GM12865 (cell line): ENCODE data around the gene GLRX5.

Source experiments
- DNase-seq: peaks from one replicate; pipeline ENCODE4 v3.0.0; 2010; ENCODE audit warnings: low read depth
- H3K4me3 ChIP-seq: 2 replicates; pipeline ENCODE4 v1.5.1; 2011; ENCODE audit warnings: mild to moderate bottlenecking, low read depth, low read length, control low read depth
- CTCF ChIP-seq: IDR thresholded peaks from 2 replicates; pipeline ENCODE4 v1.5.1; 2011; ENCODE audit warnings: low read length, control low read depth, low read depth, inconsistent platforms; ENCODE audit not compliant: insufficient read depth; ENCODE audit errors: missing control alignments

GLRX5 gene

GRCh38 chr14:95523051-95523814 is 11.6 kb upstream of the GLRX5 start:
- no peak for DNase-seq
- no peak overlapping the region for H3K4me3 ChIP-seq
- TF ChIP-seq CTCF = no peak

GRCh38 chr14:95523815-95524448 is 10.9 kb upstream of the GLRX5 start:
- no peak for DNase-seq
- H3K4me3 ChIP-seq = no peak overlapping the region
- peak; percentile 17 for TF ChIP-seq CTCF

GRCh38 chr14:95524706-95525512 is 9.9 kb upstream of the GLRX5 start:
- no peak for TF ChIP-seq CTCF
- DNase-seq = no peak

GRCh38 chr14:95525999-95526398 is 8.9 kb upstream of the GLRX5 start:
- no peak for TF ChIP-seq CTCF

More at GRCh38 chr14:95524706-95525512, 9.9 kb upstream of the GLRX5 start:
- no peak overlapping the region for H3K4me3 ChIP-seq

GRCh38 chr14:95526483-95527386 is 8.1 kb upstream of the GLRX5 start:
- no peak overlapping the region for H3K4me3 ChIP-seq

More at GRCh38 chr14:95525999-95526398, 8.9 kb upstream of the GLRX5 start:
- DNase-seq = no peak
- no peak overlapping the region for H3K4me3 ChIP-seq

More at GRCh38 chr14:95526483-95527386, 8.1 kb upstream of the GLRX5 start:
- no peak for DNase-seq
- no peak for TF ChIP-seq CTCF
